Panc1 (cell line): Measurements from ENCODE around the gene INKA1. TPM values are rescaled to one million over a fixed set of nuclear protein-coding genes. Genes with fewer than 3 reads are reported as not detected.

Source experiments
- ATAC-seq: fragments of 200-7000 bp; cut with Tn5 transposase; 2 replicates; pipeline ENCODE4 v1.9.1; 2020; ENCODE audit warnings: mild to moderate bottlenecking, moderate library complexity
- BruUV-seq: library from RNA; stranded (reverse); fragments of 400-500 nt; replicated peaks from 2 replicates; lab custom pipeline; 2021; lab: Mats Ljungman, UMichigan
- CTCF ChIA-PET: fragments of 300-600 bp; sonication (Branson Sonifier 250); formaldehyde crosslinking; loops from one replicate; lab custom pipeline; 2022; ENCODE audit warnings: antibody characterized with exemption; lab: Charles Lee
- POLR2A ChIA-PET: fragments of 300-600 bp; sonication (Branson Sonifier 250); formaldehyde crosslinking; loops from one replicate; lab custom pipeline; 2022; ENCODE audit warnings: antibody characterized with exemption; lab: Charles Lee
- DNase-seq: peaks from one replicate; pipeline ENCODE4 v3.0.0-alpha.2; 2010; ENCODE audit warnings: low read depth, low spot score
- H3K27ac ChIP-seq: 2 replicates; pipeline ENCODE4 v1.5.1; 2011; ENCODE audit warnings: mild to moderate bottlenecking, low read length, inconsistent platforms
- H3K27me3 ChIP-seq: fragments of 200-500 bp; sonication (Bioruptor generic); 2 replicates; pipeline ENCODE4 v1.6.0; 2014; ENCODE audit warnings: low read length, inconsistent platforms; ENCODE audit not compliant: control insufficient read depth, insufficient read depth
- H3K36me3 ChIP-seq: fragments of 200-500 bp; sonication (Bioruptor generic); 2 replicates; pipeline ENCODE4 v1.5.1; 2014; ENCODE audit warnings: inconsistent platforms, mild to moderate bottlenecking, low read length, moderate library complexity; ENCODE audit not compliant: control insufficient read depth, insufficient read depth
- H3K4me1 ChIP-seq: 2 replicates; pipeline ENCODE4 v1.5.1; 2011; ENCODE audit warnings: inconsistent platforms, mild to moderate bottlenecking, low read length, moderate library complexity; ENCODE audit not compliant: control insufficient read depth, insufficient read depth
- H3K4me3 ChIP-seq, 2 experiments: 2 replicates each; pipeline ENCODE4 v1.5.1; 2011 to 2012; ENCODE audit warnings: low read depth in 2 of 2, low read length in 2 of 2, mild to moderate bottlenecking in 2 of 2, inconsistent platforms in 1 of 2, moderate library complexity in 1 of 2
- H3K9me3 ChIP-seq: fragments of 200-500 bp; sonication (Bioruptor generic); 2 replicates; pipeline ENCODE4 v1.5.1; 2014; ENCODE audit warnings: low read depth, mild to moderate bottlenecking, inconsistent platforms, low read length, moderate library complexity; ENCODE audit not compliant: control insufficient read depth, insufficient read depth
- CTCF ChIP-seq: fragments of 450-650 bp; IDR thresholded peaks from 2 replicates; pipeline ENCODE4 v1.5.1; 2017; ENCODE audit warnings: mild to moderate bottlenecking
- POLR2AphosphoS5 ChIP-seq: IDR thresholded peaks from 2 replicates; pipeline ENCODE4 v1.6.1; 2012; ENCODE audit warnings: mild to moderate bottlenecking, low read depth, low read length, moderate library complexity
- REST ChIP-seq, 2 experiments: IDR thresholded peaks; 2 replicates each; pipeline ENCODE4 v1.6.1; 2011 to 2012; ENCODE audit warnings: low read depth in 2 of 2, control low read depth in 1 of 2, low read length in 1 of 2, mild to moderate bottlenecking in 1 of 2, moderate library complexity in 1 of 2; ENCODE audit not compliant: insufficient read depth in 1 of 2
- SIN3A ChIP-seq: IDR thresholded peaks from 2 replicates; pipeline ENCODE4 v1.6.1; 2012; ENCODE audit warnings: low read depth, mild to moderate bottlenecking, low read length, moderate library complexity, borderline replicate concordance; ENCODE audit not compliant: insufficient read depth
- TCF7L2 ChIP-seq: IDR thresholded peaks from 2 replicates; pipeline ENCODE4 v1.6.1; 2011; ENCODE audit warnings: mild to moderate bottlenecking, low read depth, low read length, inconsistent platforms
- in situ Hi-C: cut with HindIII; loops from 2 replicates; pipeline ENCODE4 v1.10.0; 2016; ENCODE audit warnings: low sequenced_read_pairs, low pct_unique_long_range_greater_than_20kb
- intact Hi-C: fragments of 100-400 bp; cut with micrococcal nuclease; formaldehyde crosslinking; loops from one replicate; pipeline ENCODE4 v1.10.0; 2022; ENCODE audit not compliant: unreplicated experiment
- total RNA-seq: library from RNA; stranded (reverse); gene quantifications from one replicate; pipeline ENCODE4 v1.2.1, GENCODE V29; 2021; ENCODE audit not compliant: unreplicated experiment

Gene INKA1
- total RNA-seq, 1 experiment from 2014 or later, result 2.2 TPM

DNA sequence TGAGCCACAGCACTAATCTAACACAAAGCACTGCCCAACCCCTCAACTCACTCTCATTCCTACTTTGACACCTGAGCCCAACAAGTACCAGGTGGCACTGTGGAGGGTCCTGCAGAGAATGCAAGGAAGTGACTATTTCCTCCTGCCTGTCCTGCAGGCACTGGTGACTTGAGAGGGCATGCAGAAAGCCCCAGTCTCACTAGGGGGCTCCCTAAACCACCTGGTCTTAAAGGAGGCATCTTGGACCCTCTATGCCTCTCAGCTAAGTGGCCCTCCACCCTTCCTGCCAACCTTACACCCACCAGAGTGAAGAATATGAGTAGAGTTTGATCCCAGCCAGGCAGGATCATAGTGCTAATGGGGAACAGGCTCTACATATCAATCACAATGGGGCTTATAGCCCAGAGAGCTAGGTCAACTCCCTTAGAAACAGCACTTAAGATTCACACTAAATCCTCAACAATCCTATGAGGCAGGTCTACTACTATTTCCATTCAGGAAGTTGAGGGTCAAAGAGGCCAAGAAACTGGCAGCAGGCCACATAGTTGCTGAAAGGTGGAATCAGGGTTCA is 38.1 kb downstream of the INKA1 start:
- no TSS peak for BruUV-seq
- intact Hi-C loops (no loop called here), in situ Hi-C loops (no loop called here)
- no peak for TF ChIP-seq REST (IDR thresholded peaks at IDR 0.05; ENCODE audit: insufficient read depth in 1 of 2, low read depth in 2 of 2, low read length in 1 of 2)
- peak; percentile 71; the same call in 1 of the 2 replicates for TF ChIP-seq CTCF
- Histone ChIP-seq H3K4me1 (no peaks in the 10 kb centered on the region), H3K36me3 (no peaks in the 10 kb centered on the region; the same call in 1 of the 2 replicates), H3K27ac (no peak overlapping the region), H3K4me3 (no peak overlapping the region), H3K9me3 (no peaks in the 10 kb centered on the region), H3K27me3 (no peaks in the 10 kb centered on the region)
- DNase-seq (peak; percentile 24), ATAC-seq (peak; percentile 72)
- ChIA-PET CTCF (interaction anchor here (0.6 to 1.1 kb wide), 3 partner anchors 28 to 117 kb away, joined by 3 read pairs; partner anchors contain the start of genes GMPPB and UBA7), POLR2A (no interaction called here)

DNA sequence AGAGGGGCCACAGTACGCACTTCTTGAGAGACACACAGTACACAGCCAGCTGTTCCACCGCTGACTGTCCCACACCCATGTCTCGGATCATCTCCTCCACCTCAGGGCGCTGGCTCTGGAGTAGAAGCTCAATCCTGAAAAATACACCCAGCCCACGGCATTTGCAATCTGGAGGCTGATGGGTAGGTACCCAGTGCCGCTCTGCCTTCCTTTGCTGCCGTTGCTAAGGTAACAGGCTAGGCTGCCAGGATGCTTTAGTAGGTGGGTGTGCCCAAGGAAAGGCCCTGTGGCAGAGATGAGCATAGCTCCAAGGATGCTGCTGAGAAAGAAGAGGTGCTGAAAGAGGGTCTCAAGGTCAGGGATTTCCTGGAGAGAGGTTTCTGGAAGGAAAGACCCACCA is 38.7 kb downstream of the INKA1 start:
- ATAC-seq (no peak), DNase-seq (no peak)
- Histone ChIP-seq H3K4me1 (no peaks in the 10 kb centered on the region), H3K27me3 (no peaks in the 10 kb centered on the region), H3K9me3 (no peaks in the 10 kb centered on the region), H3K4me3 (no peak overlapping the region), H3K36me3 (no peaks in the 10 kb centered on the region; the same call in 1 of the 2 replicates), H3K27ac (no peak overlapping the region)
- BruUV-seq, result no TSS peak
- in situ Hi-C loops (no loop called here), intact Hi-C loops (no loop called here)
- POLR2A ChIA-PET, result no interaction called here
- no peak for TF ChIP-seq CTCF
- TF ChIP-seq SIN3A, result no peak
- no peak for TF ChIP-seq POLR2AphosphoS5
- no peak for TF ChIP-seq REST (IDR thresholded peaks at IDR 0.05; ENCODE audit: insufficient read depth in 1 of 2, low read depth in 2 of 2, low read length in 1 of 2)
- no peak for TF ChIP-seq TCF7L2
- CTCF ChIA-PET, result interaction anchor here (0.6 to 1.1 kb wide), 3 partner anchors 29 to 118 kb away, joined by 3 read pairs; partner anchors contain the start of genes GMPPB and UBA7
